SK-N-MC (cell line): Measurements from ENCODE around the gene UNC13C.

Experiments used
- EZH2 ChIP-seq: fragments of 200-600 bp; sonication (generic); IDR thresholded peaks from one replicate; pipeline ENCODE4 v1.6.1; 2017; ENCODE audit warnings: antibody characterized with exemption
- POLR2AphosphoS5 ChIP-seq: IDR thresholded peaks from 2 replicates; pipeline ENCODE4 v1.6.1; 2012; ENCODE audit warnings: mild to moderate bottlenecking, low read depth, low read length, borderline replicate concordance

DNA sequence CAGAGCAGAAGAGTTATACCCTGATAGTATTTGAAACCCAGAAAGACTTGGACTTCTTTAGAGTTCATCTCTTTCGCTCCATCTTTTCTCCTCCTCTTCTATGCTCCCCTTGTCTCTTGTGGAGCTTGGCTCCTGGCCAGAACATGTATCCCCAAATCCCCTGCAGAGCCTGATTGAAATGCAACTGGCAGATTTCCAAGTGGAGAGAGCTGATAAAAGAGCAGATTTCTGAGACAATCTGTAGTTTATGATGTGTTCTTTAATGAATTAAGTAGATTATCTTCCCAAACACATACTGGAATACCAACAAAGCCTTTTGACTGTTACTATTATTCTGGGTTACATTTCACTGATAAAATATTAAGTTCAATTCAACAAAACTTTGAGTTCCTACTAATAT is 33.4 kb downstream of the UNC13C start:
- TF ChIP-seq POLR2AphosphoS5 (no peak), EZH2 (no peak)
